GM12878 (cell line): Measurements from ENCODE around the gene FOXP3. TPM values are rescaled to one million over a fixed set of nuclear protein-coding genes. Genes with fewer than 3 reads are reported as not detected.
A peak's percentile ranks its signal among the peaks of the same experiment; 100 is the strongest.

ENCODE experiments used
- ATAC-seq: fragments of 200-7000 bp; cut with Tn5 transposase; 3 replicates; pipeline ENCODE4 v1.9.1; 2020; ENCODE audit warnings: mild to moderate bottlenecking, moderate library complexity
- Bru-seq: library from RNA; stranded (reverse); fragments of 400-500 nt; gene quantifications from one replicate; lab custom pipeline; 2021; lab: Mats Ljungman, UMichigan
- BruChase-seq, 2 experiments: library from RNA; stranded (reverse); fragments of 400-500 nt; gene quantifications; one replicate each; lab custom pipeline; 2021; lab: Mats Ljungman, UMichigan
- BruUV-seq: library from RNA; stranded (reverse); fragments of 400-500 nt; replicated peaks from 2 replicates; lab custom pipeline; 2021; lab: Mats Ljungman, UMichigan
- CTCF ChIA-PET: fragments of 300-600 bp; sonication (Branson Sonifier 250); formaldehyde crosslinking; extraction: SDS; loops from one replicate; lab custom pipeline; 2021; ENCODE audit warnings: inconsistent platforms; lab: Yijun Ruan, JAX
- POLR2A ChIA-PET: fragments of 350-600 bp; formaldehyde crosslinking; extraction: SDS; loops from one replicate; lab custom pipeline; 2021; ENCODE audit warnings: inconsistent platforms; lab: Charles Lee
- RAD21 ChIA-PET: fragments of 300-600 bp; sonication (Branson Sonifier 250); formaldehyde crosslinking; loops from one replicate; lab custom pipeline; 2023; ENCODE audit warnings: antibody characterized with exemption; ENCODE audit not compliant: unreplicated experiment; lab: Charles Lee
- SMC1A ChIA-PET: fragments of 300-600 bp; sonication (Branson Sonifier 250); formaldehyde crosslinking; loops from one replicate; lab custom pipeline; 2023; ENCODE audit not compliant: unreplicated experiment, uncharacterized antibody; lab: Charles Lee
- DNase-seq: peaks from one replicate; pipeline ENCODE4 v3.0.0-alpha.2; 2011; ENCODE audit warnings: low read depth, low spot score
- FAIRE-seq: peaks from 3 replicates; lab custom pipeline; 2011; peaks lifted over from hg19 to GRCh38; lab: Jason Lieb, UNC
- H2AFZ ChIP-seq: 2 replicates; pipeline ENCODE4 v1.6.0; 2011; ENCODE audit warnings: low read depth, low read length, control low read depth; ENCODE audit not compliant: control insufficient read depth
- H3K27ac ChIP-seq: 2 replicates; pipeline ENCODE4 v1.5.1; 2011; ENCODE audit warnings: control low read depth; ENCODE audit not compliant: control insufficient read depth, insufficient read depth
- H3K27me3 ChIP-seq, 2 experiments: replicated peaks in 1 of 2; 2 replicates each; pipeline versions ENCODE4 v1.6.0 to v1.6.1; 2011; ENCODE audit warnings: low read length in 1 of 2; ENCODE audit not compliant: control insufficient read depth in 2 of 2, insufficient read depth in 2 of 2
- H3K36me3 ChIP-seq, 2 experiments: 2 replicates each; pipeline ENCODE4 v1.5.1; 2011; ENCODE audit warnings: low read length in 1 of 2; ENCODE audit not compliant: control insufficient read depth in 2 of 2, insufficient read depth in 2 of 2
- H3K4me1 ChIP-seq: 2 replicates; pipeline ENCODE4 v1.6.1; 2011; ENCODE audit warnings: mild to moderate bottlenecking, low read length, moderate library complexity, mixed read lengths; ENCODE audit not compliant: control insufficient read depth, insufficient read depth
- H3K4me2 ChIP-seq: 2 replicates; pipeline ENCODE4 v1.6.0; 2011; ENCODE audit warnings: control low read depth; ENCODE audit not compliant: control insufficient read depth, insufficient read depth
- H3K4me3 ChIP-seq: fragments of 200-600 bp; sonication (generic); 2 replicates; pipeline ENCODE4 v1.5.1; 2016
- H3K79me2 ChIP-seq: 2 replicates; pipeline ENCODE4 v1.6.0; 2011; ENCODE audit warnings: low read length; ENCODE audit not compliant: control insufficient read depth, insufficient read depth
- H3K9ac ChIP-seq: 2 replicates; pipeline ENCODE4 v1.8.0; 2011; ENCODE audit warnings: low read length, control low read depth, mixed read lengths; ENCODE audit not compliant: control insufficient read depth, insufficient read depth
- H3K9me3 ChIP-seq: replicated peaks from 3 replicates; pipeline ENCODE4 v1.5.1; 2011; ENCODE audit warnings: mild to moderate bottlenecking, low read length; ENCODE audit not compliant: control insufficient read depth, insufficient read depth
- H4K20me1 ChIP-seq: 2 replicates; pipeline ENCODE4 v1.6.0; 2011; ENCODE audit not compliant: control insufficient read depth, insufficient read depth
- CHD1 ChIP-seq: IDR thresholded peaks from 2 replicates; pipeline ENCODE4 v1.6.1; 2012; ENCODE audit warnings: low read depth, low read length, improper control_type of control experiment
- E2F8 ChIP-seq: fragments of 450-650 bp; IDR thresholded peaks from 2 replicates; pipeline ENCODE4 v1.6.1; 2018; ENCODE audit warnings: mild to moderate bottlenecking, low read depth, moderate library complexity; ENCODE audit not compliant: partially characterized antibody
- GABPA ChIP-seq: IDR thresholded peaks from 2 replicates; pipeline ENCODE4 v1.6.1; 2014; ENCODE audit warnings: antibody characterized with exemption, low read depth, mild to moderate bottlenecking, inconsistent platforms
- JUND ChIP-seq: IDR thresholded peaks from 2 replicates; pipeline ENCODE4 v1.6.1; 2012; ENCODE audit warnings: low read depth, mild to moderate bottlenecking, low read length, improper control_type of control experiment, moderate library complexity
- MAX ChIP-seq: IDR thresholded peaks from 2 replicates; pipeline ENCODE4 v1.6.1; 2012; ENCODE audit warnings: low read depth, low read length, improper control_type of control experiment
- NFYB ChIP-seq: IDR thresholded peaks from 2 replicates; pipeline ENCODE4 v1.6.1; 2011; ENCODE audit warnings: low read depth, mild to moderate bottlenecking, low read length, improper control_type of control experiment, moderate library complexity; ENCODE audit not compliant: insufficient read depth
- RBBP5 ChIP-seq: fragments of 200-600 bp; sonication (generic); conservative IDR thresholded peaks from 2 replicates; pipeline ENCODE4 v1.6.1; 2016
- ZNF207 ChIP-seq: fragments of 450-650 bp; IDR thresholded peaks from 2 replicates; pipeline ENCODE4 v1.6.1; 2014; ENCODE audit warnings: antibody characterized with exemption, mild to moderate bottlenecking, borderline replicate concordance
- WGBS: methylation state at CpG from one replicate; pipeline ENCODE4 v1.1.6; 2016; ENCODE audit warnings: low lambda C conversion rate; ENCODE audit not compliant: insufficient replicate concordance, insufficient coverage; ENCODE audit errors: missing lambda C conversion rate; 5-methylcytosine and 5-hydroxymethylcytosine counted together
- in situ Hi-C: fragments of 300-500 bp; cut with MboI; formaldehyde crosslinking; loops from 9 replicates; pipeline ENCODE4 v1.14.3; 2018; ENCODE audit warnings: mixed read lengths
- intact Hi-C: fragments of 100-400 bp; cut with micrococcal nuclease; formaldehyde crosslinking; loops from one replicate; pipeline ENCODE4 v1.14.2; 2022; ENCODE audit not compliant: unreplicated experiment
- long read RNA-seq, 2 experiments: library from polyadenylated mRNA; unstranded; transcript quantifications; one replicate each; pipeline ENCODE4 v2.0.0, GENCODE V29; 2019 to 2020
- polyA minus RNA-seq, 3 experiments: library from RNA; depleted of rRNA, polyadenylated mRNA; stranded (reverse); fragments of >200 nt; gene quantifications; 2 replicates each; pipeline ENCODE4 v1.2.3, GENCODE V29; 2011
- polyA plus RNA-seq, 11 experiments: library from polyadenylated mRNA; depleted of rRNA in 4 of 11; unstranded in 6 of 11; stranded (reverse) in 5 of 11; fragments of >200 nt; fragmentation: Nextera tagmentation in 4 of 11; fragmentation: Illumina TruSeq in 1 of 11; extraction: Ambion mirVana in 4 of 11; extraction: Trizol in 1 of 11; gene quantifications; 1 replicate in 1 of 11; 2 replicates in 10 of 11; pipeline versions ENCODE4 v1.2.1 to v1.2.3, GENCODE V29; 2011 to 2016; ENCODE audit warnings: inconsistent platforms in 2 of 11, missing spikeins in 2 of 11, low read depth in 1 of 11
- total RNA-seq, 4 experiments: library from RNA; depleted of rRNA in 3 of 4; stranded (reverse); fragments of >200 nt in 3 of 4; fragmentation: Illumina TruSeq in 1 of 4; extraction: Trizol in 1 of 4; gene quantifications; 2 replicates each; pipeline versions ENCODE4 v1.2.1 to v1.2.3, GENCODE V29; 2013 to 2021
- TF ChIP-seq, protein P1 (sequence below): fragments of 450-650 bp; IDR thresholded peaks from 2 replicates; pipeline ENCODE4 v1.6.1; 2016; ENCODE audit warnings: mild to moderate bottlenecking
- TF ChIP-seq, protein P2 (sequence below): IDR thresholded peaks from 2 replicates; pipeline ENCODE4 v1.6.1; 2011; ENCODE audit warnings: borderline replicate concordance, low read depth, mild to moderate bottlenecking, moderate library complexity, low read length; ENCODE audit not compliant: insufficient read depth, poor library complexity, severe bottlenecking

The FOXP3 gene, protein sequence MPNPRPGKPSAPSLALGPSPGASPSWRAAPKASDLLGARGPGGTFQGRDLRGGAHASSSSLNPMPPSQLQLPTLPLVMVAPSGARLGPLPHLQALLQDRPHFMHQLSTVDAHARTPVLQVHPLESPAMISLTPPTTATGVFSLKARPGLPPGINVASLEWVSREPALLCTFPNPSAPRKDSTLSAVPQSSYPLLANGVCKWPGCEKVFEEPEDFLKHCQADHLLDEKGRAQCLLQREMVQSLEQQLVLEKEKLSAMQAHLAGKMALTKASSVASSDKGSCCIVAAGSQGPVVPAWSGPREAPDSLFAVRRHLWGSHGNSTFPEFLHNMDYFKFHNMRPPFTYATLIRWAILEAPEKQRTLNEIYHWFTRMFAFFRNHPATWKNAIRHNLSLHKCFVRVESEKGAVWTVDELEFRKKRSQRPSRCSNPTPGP
- not detected in 2 replicates for total RNA-seq (2013; cell fraction: nucleolus; rRNA removed)
- total RNA-seq (2014; rRNA removed) (not detected in 2 replicates), total RNA-seq (2014; rRNA removed; fragmentation: Illumina TruSeq; extraction: Trizol) (0.04 TPM in 1 of 2 replicates, not detected in the other), total RNA-seq (2021) (0.21 and 0.24 TPM in 2 replicates), polyA plus RNA-seq (2011; rRNA removed) (0.08 TPM in 1 of 2 replicates, not detected in the other), polyA plus RNA-seq (2014; fragmentation: Illumina TruSeq; extraction: Trizol) (0.06 and 0.10 TPM in 2 replicates), polyA plus RNA-seq (2014; fragmentation: Nextera tagmentation; extraction: Ambion mirVana) (under 1 TPM in 1 of 2 experiments, not detected in 1; 0.02 TPM), polyA plus RNA-seq (2014; rRNA removed) (0.09 and 0.13 TPM in 2 replicates), polyA plus RNA-seq (2016; fragmentation: Nextera tagmentation; extraction: Ambion mirVana) (under 1 TPM in 1 of 2 experiments, not detected in 1; 0.09 TPM), polyA minus RNA-seq (2011; rRNA and poly(A)+ RNA removed) (0.10 TPM in 1 of 2 replicates, not detected in the other), Bru-seq, nascent RNA (percentile 15 among the genes with signal in this experiment), BruChase-seq, experiment 1, labeled RNA remaining after a 6-hour chase (percentile 7 among the genes with signal in this experiment), BruChase-seq, experiment 2, labeled RNA remaining after a 2-hour chase (percentile 6 among the genes with signal in this experiment)
- 0.17 TPM for polyA plus RNA-seq (2011; ENCODE audit: low read depth)
- polyA plus RNA-seq (2011; cell fraction: cytosol; rRNA removed) = 0.15 and 0.19 TPM in 2 replicates
- polyA plus RNA-seq (2011; cell fraction: nucleus; rRNA removed) = 0.13 and 0.22 TPM in 2 replicates
- polyA plus RNA-seq (2012) = 0.21 and 0.61 TPM in 2 replicates
- polyA minus RNA-seq (2011; cell fraction: cytosol; rRNA and poly(A)+ RNA removed) = not detected in 2 replicates
- not detected in 2 replicates for polyA minus RNA-seq (2011; cell fraction: nucleus; rRNA and poly(A)+ RNA removed)
- long read RNA-seq, experiment 1 = 0 reads
- long read RNA-seq, experiment 2 = 0 reads

DNA sequence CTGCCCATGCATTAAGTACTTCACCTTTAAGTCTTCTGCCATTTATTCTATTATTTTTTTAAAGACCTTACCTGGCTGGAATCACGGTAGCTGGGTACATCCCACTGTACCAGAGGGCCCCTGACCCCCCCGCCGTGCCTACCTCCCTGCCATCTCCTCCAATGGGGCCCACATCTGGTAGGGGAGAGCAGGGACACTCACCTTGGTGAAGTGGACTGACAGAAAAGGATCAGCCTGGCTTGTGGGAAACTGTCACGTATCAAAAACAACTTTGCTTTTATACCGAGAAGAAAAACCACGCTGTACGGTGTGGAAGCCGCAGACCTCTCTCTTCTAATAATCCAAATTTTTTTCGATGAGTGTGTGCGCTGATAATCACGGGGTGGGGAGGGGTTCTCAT is at the start of gene FOXP3:
TSS of gene FOXP3 (minus strand) at position 251 of the 400 bp plus-strand sequence. CDS start 6,205 bp downstream, outside the sequence.
- Histone ChIP-seq H3K36me3 (no peaks in the 10 kb centered on the region), H2AFZ (no peak within 1 kb of the TSS), H3K4me1 (no peaks in the 10 kb centered on the region), H3K27me3 (no peaks in the 10 kb centered on the region), H3K4me2 (no peak within 1 kb of the TSS), H3K4me3 (no peak within 1 kb of the TSS), H3K9ac (no peak within 1 kb of the TSS), H3K79me2 (no peaks in the 10 kb centered on the region), H4K20me1 (no peaks in the 10 kb centered on the region), H3K9me3 (no peaks in the 10 kb centered on the region; the same call in 2 of the 3 replicates), H3K27ac (no peak within 1 kb of the TSS)
- intact Hi-C loops = no loop called here
- RAD21 ChIA-PET = no interaction called here
- SMC1A ChIA-PET = no interaction called here
- CTCF ChIA-PET = interaction anchor here (0.9 kb wide), 1 partner anchor 72 kb away, joined by 3 read pairs; no protein-coding TSS in a partner anchor
- in situ Hi-C loops = no loop called here
- no peak for DNase-seq
- ATAC-seq = no peak
- WGBS = 65% methylated on average over 11 of the region's 11 CpGs
- no peak for FAIRE-seq
- POLR2A ChIA-PET = no interaction called here
- no TSS peak for BruUV-seq
- TF ChIP-seq, protein P1, sequence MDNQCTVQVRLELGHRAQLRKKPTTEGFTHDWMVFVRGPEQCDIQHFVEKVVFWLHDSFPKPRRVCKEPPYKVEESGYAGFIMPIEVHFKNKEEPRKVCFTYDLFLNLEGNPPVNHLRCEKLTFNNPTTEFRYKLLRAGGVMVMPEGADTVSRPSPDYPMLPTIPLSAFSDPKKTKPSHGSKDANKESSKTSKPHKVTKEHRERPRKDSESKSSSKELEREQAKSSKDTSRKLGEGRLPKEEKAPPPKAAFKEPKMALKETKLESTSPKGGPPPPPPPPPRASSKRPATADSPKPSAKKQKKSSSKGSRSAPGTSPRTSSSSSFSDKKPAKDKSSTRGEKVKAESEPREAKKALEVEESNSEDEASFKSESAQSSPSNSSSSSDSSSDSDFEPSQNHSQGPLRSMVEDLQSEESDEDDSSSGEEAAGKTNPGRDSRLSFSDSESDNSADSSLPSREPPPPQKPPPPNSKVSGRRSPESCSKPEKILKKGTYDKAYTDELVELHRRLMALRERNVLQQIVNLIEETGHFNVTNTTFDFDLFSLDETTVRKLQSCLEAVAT = no peak
- TF ChIP-seq JUND (no peak), NFYB (no peak), GABPA (no peak), MAX (no peak), E2F8 (no peak), CHD1 (no peak), ZNF207 (no peak), RBBP5 (no peak)
- TF ChIP-seq, protein P2, sequence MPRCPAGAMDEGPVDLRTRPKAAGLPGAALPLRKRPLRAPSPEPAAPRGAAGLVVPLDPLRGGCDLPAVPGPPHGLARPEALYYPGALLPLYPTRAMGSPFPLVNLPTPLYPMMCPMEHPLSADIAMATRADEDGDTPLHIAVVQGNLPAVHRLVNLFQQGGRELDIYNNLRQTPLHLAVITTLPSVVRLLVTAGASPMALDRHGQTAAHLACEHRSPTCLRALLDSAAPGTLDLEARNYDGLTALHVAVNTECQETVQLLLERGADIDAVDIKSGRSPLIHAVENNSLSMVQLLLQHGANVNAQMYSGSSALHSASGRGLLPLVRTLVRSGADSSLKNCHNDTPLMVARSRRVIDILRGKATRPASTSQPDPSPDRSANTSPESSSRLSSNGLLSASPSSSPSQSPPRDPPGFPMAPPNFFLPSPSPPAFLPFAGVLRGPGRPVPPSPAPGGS = no peak
